Measurements from ENCODE around the gene ATP9B.

Gene ATP9B

DNA sequence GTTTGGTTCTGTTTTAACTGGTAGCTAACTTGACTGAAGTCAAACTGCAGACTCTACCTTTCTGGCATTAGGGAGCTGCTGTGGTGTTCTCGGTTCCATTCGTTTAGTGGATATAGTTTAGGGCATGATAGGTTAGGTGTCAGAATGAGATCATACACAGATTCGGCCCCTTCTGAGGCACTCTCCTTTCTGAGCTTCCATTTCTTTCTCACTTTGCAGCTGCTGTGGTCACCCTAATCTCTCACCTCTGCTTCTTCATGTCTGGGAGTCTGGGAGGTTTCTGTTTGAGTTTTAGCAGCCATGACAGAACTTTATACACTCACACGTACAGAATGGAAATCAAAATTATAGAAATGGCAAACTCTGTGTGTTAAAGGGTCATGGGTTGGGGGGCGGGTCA lies 122.8 kb downstream of the ATP9B start:
- no peak for TF ChIP-seq FOXP2 (optimal IDR thresholded peaks at IDR 0.05; ENCODE audit: borderline replicate concordance, extremely low read depth, extremely low read length, insufficient read depth)
- TF ChIP-seq, protein P1, sequence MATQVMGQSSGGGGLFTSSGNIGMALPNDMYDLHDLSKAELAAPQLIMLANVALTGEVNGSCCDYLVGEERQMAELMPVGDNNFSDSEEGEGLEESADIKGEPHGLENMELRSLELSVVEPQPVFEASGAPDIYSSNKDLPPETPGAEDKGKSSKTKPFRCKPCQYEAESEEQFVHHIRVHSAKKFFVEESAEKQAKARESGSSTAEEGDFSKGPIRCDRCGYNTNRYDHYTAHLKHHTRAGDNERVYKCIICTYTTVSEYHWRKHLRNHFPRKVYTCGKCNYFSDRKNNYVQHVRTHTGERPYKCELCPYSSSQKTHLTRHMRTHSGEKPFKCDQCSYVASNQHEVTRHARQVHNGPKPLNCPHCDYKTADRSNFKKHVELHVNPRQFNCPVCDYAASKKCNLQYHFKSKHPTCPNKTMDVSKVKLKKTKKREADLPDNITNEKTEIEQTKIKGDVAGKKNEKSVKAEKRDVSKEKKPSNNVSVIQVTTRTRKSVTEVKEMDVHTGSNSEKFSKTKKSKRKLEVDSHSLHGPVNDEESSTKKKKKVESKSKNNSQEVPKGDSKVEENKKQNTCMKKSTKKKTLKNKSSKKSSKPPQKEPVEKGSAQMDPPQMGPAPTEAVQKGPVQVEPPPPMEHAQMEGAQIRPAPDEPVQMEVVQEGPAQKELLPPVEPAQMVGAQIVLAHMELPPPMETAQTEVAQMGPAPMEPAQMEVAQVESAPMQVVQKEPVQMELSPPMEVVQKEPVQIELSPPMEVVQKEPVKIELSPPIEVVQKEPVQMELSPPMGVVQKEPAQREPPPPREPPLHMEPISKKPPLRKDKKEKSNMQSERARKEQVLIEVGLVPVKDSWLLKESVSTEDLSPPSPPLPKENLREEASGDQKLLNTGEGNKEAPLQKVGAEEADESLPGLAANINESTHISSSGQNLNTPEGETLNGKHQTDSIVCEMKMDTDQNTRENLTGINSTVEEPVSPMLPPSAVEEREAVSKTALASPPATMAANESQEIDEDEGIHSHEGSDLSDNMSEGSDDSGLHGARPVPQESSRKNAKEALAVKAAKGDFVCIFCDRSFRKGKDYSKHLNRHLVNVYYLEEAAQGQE (IDR thresholded peaks at IDR 0.05; ENCODE audit: insufficient read depth in 1 of 2, low read depth in 2 of 2, low read length in 2 of 2): no peak
- TF ChIP-seq TAF1 (IDR thresholded peaks at IDR 0.05; ENCODE audit: borderline replicate concordance, insufficient read depth, low read length): no peak
- no peak for TF ChIP-seq POLR2AphosphoS5 (IDR thresholded peaks at IDR 0.05; ENCODE audit: low read depth, low read length)
- no peak for TF ChIP-seq SIN3A (IDR thresholded peaks at IDR 0.05; ENCODE audit: borderline replicate concordance, insufficient read depth, low read length)

DNA sequence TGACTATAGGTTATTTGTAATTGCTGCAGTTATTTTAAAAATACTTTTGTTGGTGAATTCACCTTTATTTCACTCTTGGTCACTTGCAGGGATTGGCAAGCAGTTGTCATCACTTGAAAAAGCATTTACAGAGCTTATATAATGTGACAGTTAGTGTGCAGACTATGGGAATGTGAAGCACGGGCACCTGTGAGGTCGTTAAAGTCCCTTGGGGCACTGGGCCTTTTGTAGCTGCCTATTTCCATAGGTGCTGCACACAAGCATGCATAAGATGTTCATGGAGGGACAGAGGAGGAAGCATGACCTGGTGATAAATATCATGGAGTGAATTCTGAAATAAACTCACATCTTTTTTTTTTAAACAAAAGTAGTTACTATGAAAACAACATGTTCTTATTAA lies 124.6 kb downstream of the ATP9B start:
- no peak for TF ChIP-seq FOXP2 (optimal IDR thresholded peaks at IDR 0.05; ENCODE audit: borderline replicate concordance, extremely low read depth, extremely low read length, insufficient read depth)
- TF ChIP-seq, protein P1 (IDR thresholded peaks at IDR 0.05; ENCODE audit: insufficient read depth in 1 of 2, low read depth in 2 of 2, low read length in 2 of 2): no peak
- TF ChIP-seq SIN3A (IDR thresholded peaks at IDR 0.05; ENCODE audit: borderline replicate concordance, insufficient read depth, low read length): no peak
- no peak for TF ChIP-seq POLR2AphosphoS5 (IDR thresholded peaks at IDR 0.05; ENCODE audit: low read depth, low read length)
- no peak for TF ChIP-seq TAF1 (IDR thresholded peaks at IDR 0.05; ENCODE audit: borderline replicate concordance, insufficient read depth, low read length)

DNA sequence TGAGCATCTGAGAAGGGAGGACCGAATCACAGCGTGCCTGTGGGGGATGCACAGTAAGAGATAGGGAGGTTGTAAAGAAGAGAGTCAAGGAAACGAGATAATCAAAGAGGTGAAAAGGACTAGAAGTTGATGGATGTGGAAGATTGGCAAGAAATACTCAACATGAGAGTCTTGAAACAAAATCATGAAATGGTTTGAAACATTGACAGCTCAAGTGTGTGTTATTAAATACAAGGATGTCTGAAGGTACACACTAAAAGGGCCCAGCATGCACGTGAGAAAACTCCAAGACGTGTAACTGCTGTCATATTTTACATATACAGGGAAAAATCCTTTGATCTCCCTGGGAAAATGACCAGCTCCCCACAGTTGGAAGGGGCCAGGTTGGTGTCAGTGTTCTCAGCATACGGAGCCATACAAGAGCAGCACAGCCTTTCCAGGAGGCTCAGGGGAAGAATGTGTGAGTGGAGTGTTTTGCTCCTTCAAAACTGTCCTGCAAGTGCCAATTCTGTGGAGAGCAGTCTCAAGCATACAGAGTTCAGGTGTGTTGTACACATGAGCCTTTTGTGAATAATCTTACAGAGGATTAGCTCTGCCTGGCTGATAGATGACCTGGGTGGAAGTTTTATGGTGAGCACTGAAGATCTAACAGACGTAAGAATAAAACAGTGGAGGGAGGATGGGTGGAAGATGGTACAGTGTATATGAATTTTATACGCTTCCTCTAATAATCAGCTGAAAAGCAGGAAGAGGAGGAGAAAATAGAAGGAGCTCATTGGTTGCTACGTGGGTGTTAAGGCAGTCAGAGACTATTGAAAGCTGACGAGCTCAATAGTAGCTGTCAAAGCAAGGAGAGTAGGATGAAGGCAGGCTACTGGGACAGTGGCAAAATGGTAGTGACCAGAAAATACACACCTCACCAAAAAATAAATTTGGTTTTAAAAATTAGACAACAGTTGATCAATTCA lies 126.8 kb downstream of the ATP9B start:
- no peak for TF ChIP-seq SIN3A (IDR thresholded peaks at IDR 0.05; ENCODE audit: borderline replicate concordance, insufficient read depth, low read length)
- no peak for TF ChIP-seq TAF1 (IDR thresholded peaks at IDR 0.05; ENCODE audit: borderline replicate concordance, insufficient read depth, low read length)
- no peak for TF ChIP-seq POLR2AphosphoS5 (IDR thresholded peaks at IDR 0.05; ENCODE audit: low read depth, low read length)
- TF ChIP-seq, protein P1 (IDR thresholded peaks at IDR 0.05; ENCODE audit: insufficient read depth in 1 of 2, low read depth in 2 of 2, low read length in 2 of 2): no peak
- TF ChIP-seq FOXP2 (optimal IDR thresholded peaks at IDR 0.05; ENCODE audit: borderline replicate concordance, extremely low read depth, extremely low read length, insufficient read depth): no peak

DNA sequence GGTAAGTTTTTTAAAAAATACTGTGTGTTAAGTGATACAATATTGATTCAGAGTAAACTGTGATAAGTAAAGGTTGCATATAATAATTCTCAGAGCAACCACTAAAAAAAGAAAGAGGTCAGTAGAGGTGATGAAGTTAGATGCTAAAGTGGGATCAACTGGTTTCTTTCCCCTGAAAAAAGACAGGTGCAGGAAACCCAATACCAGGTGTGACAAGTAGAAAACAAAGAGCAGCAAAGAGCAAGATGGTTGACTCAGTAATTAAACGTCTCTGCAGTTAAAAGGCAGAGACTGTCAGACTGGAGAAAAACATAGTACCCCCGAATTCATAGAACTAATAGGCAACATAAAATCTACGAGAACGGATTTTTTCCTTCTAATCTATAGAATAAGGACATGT lies 128.3 kb downstream of the ATP9B start:
- no peak for TF ChIP-seq POLR2AphosphoS5 (IDR thresholded peaks at IDR 0.05; ENCODE audit: low read depth, low read length)
- no peak for TF ChIP-seq SIN3A (IDR thresholded peaks at IDR 0.05; ENCODE audit: borderline replicate concordance, insufficient read depth, low read length)
- TF ChIP-seq FOXP2 (optimal IDR thresholded peaks at IDR 0.05; ENCODE audit: borderline replicate concordance, extremely low read depth, extremely low read length, insufficient read depth): no peak
- TF ChIP-seq, protein P1 (IDR thresholded peaks at IDR 0.05; ENCODE audit: insufficient read depth in 1 of 2, low read depth in 2 of 2, low read length in 2 of 2): no peak
- TF ChIP-seq TAF1 (IDR thresholded peaks at IDR 0.05; ENCODE audit: borderline replicate concordance, insufficient read depth, low read length): no peak
